Muscle of leg (tissue), 11 donors: ENCODE measurements around the gene ANXA6. TPM values are rescaled to one million over a fixed set of nuclear protein-coding genes. Genes with fewer than 3 reads are reported as not detected.

Experiments
- DNase-seq: peaks from one replicate; pipeline ENCODE4 v3.0.0; 2013
- H3K27ac ChIP-seq: one replicate; pipeline ENCODE4 v1.5.1; 2013; ENCODE audit warnings: mild to moderate bottlenecking, low read length, control low read depth
- H3K27me3 ChIP-seq: one replicate; pipeline ENCODE4 v1.6.1; 2013; ENCODE audit warnings: low read length; ENCODE audit not compliant: control insufficient read depth, insufficient read depth
- H3K36me3 ChIP-seq: one replicate; pipeline ENCODE4 v1.6.1; 2013; ENCODE audit warnings: low read length; ENCODE audit not compliant: control insufficient read depth, insufficient read depth
- H3K4me1 ChIP-seq: one replicate; pipeline ENCODE4 v1.6.1; 2013; ENCODE audit warnings: low read length; ENCODE audit not compliant: control insufficient read depth, insufficient read depth
- H3K4me3 ChIP-seq: one replicate; pipeline ENCODE4 v1.5.1; 2013; ENCODE audit warnings: low read length, control low read depth
- H3K9me3 ChIP-seq: replicated peaks from 2 replicates; pipeline ENCODE4 v1.6.1; 2013; ENCODE audit warnings: low read depth, low read length; ENCODE audit not compliant: control insufficient read depth
- WGBS: methylation state at CpG from one replicate; pipeline ENCODE4 v1.1.5; 2013; ENCODE audit warnings: missing lambda C conversion rate; ENCODE audit not compliant: insufficient coverage; 5-methylcytosine and 5-hydroxymethylcytosine counted together
- polyA plus RNA-seq, 8 donors: library from polyadenylated mRNA; unstranded; fragments of 120-200 nt; gene quantifications; one replicate each; pipeline versions ENCODE4 v1.2.1 to v1.2.3, GENCODE V29; 2013; ENCODE audit warnings: inconsistent platforms in 1 of 8, low replicate concordance in 1 of 8; ENCODE audit not compliant: insufficient read length in 8 of 8, insufficient read depth in 1 of 8
- total RNA-seq: library from RNA; stranded (reverse); fragments of 120-200 nt; gene quantifications from one replicate; pipeline ENCODE4 v1.2.4, GENCODE V29; 2013

ANXA6 gene
- total and polyA plus RNA-seq, 9 donors = 335 to 439 (median 391) TPM

DNA sequence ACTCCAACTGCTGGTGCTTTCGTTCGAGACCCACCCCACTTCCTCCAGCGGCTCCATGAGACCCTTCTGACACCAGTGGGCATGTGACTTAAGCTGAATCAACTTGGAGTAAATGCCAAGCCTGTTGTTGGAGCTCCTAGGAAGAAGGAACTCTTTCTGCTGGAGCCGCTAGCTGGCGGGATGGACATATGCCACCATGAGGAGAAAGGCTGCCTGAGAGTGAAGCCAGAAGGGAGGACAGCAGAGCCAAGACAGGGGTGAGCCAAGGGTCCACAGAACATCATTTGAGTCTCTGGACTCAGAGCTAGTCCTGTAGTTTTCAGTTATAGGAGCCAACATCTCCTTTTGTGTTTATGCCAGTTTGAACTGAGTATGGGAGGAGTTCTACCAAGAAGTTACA, 35.9 kb downstream of the ANXA6 start:
- no peak overlapping the region for H3K27ac ChIP-seq
- DNase-seq = peak; percentile 59
- 72% methylated on average over 2 of the region's 5 CpGs for WGBS

DNA sequence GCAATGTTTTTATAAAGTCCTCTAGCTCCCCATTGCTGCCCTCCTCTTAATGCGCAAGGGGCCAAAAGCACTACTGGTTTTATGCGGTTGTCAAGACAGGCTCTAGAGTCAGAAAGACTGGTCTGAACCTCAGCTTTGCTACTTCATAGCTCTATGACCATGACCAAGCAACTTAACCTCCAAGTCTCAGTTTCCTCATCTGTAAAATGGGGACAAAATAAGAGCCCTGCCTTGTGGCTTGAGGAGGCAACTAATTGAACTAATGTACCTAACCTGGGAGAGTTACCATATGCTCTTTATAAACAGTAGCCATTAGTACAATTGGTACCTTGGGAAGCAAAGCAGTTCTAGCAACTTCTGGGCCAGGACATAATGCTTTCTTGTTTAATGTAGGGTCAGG, 36.5 kb downstream of the ANXA6 start:
- H3K36me3 ChIP-seq = peaks cover 93% of the 10 kb centered on the region
- no peak for DNase-seq
- 94% methylated on average over 2 of the region's 2 CpGs for WGBS
- H3K27me3 ChIP-seq = no peaks in the 10 kb centered on the region
- H3K9me3 ChIP-seq = no peaks in the 10 kb centered on the region
- H3K27ac ChIP-seq = no peak overlapping the region
- peaks cover 23% of the 10 kb centered on the region for H3K4me1 ChIP-seq
- H3K4me3 ChIP-seq = no peak overlapping the region

More for the DNA sequence above, 35.9 kb downstream of the ANXA6 start:
- H3K4me1 ChIP-seq = peaks cover 23% of the 10 kb centered on the region
- no peaks in the 10 kb centered on the region for H3K9me3 ChIP-seq
- H3K27me3 ChIP-seq = no peaks in the 10 kb centered on the region
- H3K36me3 ChIP-seq = peaks cover 92% of the 10 kb centered on the region
- H3K4me3 ChIP-seq = no peak overlapping the region

DNA sequence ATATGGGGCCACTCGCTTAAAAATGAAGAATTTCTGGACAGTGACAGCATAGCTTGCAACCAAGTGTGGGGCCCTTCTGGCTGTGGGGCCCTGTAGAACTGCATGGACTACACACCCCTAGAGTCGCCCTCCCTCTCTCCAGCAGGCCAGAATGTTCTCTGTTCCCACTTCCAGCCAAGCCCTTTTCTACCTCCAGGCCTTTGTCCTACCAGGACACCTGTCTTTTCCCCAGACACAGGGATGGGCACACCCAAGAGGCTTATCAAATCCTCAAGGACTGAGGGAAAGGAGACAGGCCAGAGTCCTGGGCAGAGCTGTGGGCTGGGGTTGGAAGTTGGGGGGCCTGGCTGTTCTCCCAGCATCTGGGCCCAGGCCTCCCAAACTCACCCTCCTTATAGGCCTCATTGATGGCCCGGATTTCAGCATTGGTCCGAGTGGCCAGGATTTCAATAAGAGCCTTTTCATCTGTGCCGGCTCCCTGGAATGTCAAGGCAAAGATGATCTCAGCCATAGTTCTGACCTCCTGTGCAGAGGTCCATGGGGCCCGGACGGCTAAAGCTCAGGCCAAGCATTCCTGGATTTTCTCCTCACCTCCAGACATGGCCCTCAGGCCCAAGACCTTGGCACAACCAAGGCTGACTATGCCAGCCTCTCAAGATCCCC, 38.5 kb downstream of the ANXA6 start:
- Histone ChIP-seq H3K4me1 (peaks cover 10% of the 10 kb centered on the region), H3K9me3 (no peaks in the 10 kb centered on the region), H3K27ac (no peak overlapping the region), H3K36me3 (peaks cover 90% of the 10 kb centered on the region), H3K27me3 (no peaks in the 10 kb centered on the region), H3K4me3 (no peak overlapping the region)
- WGBS = 62% methylated on average over 6 of the region's 7 CpGs
- DNase-seq = no peak

DNA sequence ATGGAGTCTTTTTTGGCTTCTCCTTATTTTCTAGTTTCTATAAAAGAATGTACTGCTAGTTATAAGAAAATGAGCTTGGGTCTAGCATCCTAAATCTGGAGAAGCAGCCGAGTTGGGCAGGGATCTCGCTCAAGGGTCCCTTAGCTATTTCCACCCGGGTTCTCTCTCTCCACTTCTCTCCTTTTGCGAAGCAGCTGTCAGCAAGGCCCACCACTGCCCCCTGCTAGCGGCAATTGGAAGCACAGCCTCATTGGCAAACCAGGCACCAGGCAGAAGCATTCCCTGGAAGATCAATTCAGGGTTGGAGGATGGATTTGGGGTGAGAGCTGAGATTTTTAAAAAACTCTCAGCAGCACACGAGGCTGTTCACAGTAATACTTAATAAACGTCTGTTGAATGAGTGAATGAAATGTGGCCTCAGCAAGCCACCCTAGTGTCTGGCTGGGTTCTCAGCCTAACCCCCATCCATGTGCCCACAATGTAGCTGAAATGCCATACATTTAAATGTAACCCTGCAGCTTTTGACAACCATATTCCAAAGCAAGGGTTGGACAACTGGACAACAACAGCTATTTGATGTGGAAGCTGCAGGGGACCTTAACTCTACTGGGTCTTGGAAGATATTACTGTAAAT, 42.2 kb downstream of the ANXA6 start:
- H3K36me3 ChIP-seq = peaks cover 78% of the 10 kb centered on the region
- DNase-seq = peak; percentile 76
- WGBS = 0% methylated on average over 2 of the region's 7 CpGs
- no peak overlapping the region for H3K4me3 ChIP-seq
- H3K27ac ChIP-seq = no peak overlapping the region
- no peaks in the 10 kb centered on the region for H3K9me3 ChIP-seq
- no peaks in the 10 kb centered on the region for H3K27me3 ChIP-seq
- H3K4me1 ChIP-seq = no peaks in the 10 kb centered on the region

DNA sequence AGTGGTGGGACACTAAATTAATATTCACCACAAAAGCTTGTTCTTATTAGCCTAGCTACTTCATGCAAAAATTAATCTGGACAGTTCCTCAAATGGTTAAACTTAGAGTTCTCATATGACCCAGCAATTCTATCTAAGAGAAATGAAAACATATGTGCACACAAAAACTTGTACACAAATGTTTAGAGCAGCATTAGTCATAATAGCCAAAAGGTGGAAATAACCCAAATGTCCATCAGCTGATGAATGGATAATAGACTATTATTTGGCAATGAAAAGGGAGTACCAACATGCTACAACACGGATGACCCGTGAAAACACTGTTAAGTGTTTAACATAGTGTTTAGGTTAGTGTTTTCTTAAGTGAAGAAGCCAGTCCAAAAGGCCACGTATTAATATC, 43.9 kb downstream of the ANXA6 start:
- H3K27me3 ChIP-seq = no peaks in the 10 kb centered on the region
- H3K4me3 ChIP-seq = no peak overlapping the region
- 100% methylated on average over 1 of the region's 3 CpGs for WGBS
- H3K4me1 ChIP-seq = peaks cover under 1% of the 10 kb centered on the region
- peaks cover 78% of the 10 kb centered on the region for H3K36me3 ChIP-seq
- no peak for DNase-seq
- H3K27ac ChIP-seq = no peak overlapping the region
- H3K9me3 ChIP-seq = no peaks in the 10 kb centered on the region

DNA sequence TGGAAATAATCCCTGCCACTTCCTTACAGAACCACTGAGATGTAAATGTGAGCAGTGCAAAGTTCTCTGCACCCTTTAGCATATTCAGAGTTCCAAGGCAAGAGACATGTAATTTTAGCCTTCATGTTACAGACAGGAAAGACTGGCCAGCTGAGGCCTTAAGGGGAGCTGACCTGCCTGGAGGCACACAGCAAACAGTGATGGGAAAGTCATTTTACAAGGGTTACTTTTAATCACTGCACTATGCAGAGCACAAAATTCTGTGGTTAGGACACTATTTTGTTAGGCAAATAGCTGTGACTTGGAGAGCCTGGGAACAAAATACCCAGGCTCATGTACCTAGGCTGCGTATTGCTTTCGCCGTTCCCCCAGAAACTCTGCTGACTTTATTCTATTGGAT, 46.6 kb downstream of the ANXA6 start:
- H3K27me3 ChIP-seq = no peaks in the 10 kb centered on the region
- no peak for DNase-seq
- no CpG with 5 or more reads among the region's 3 CpGs for WGBS
- H3K4me3 ChIP-seq = no peak overlapping the region
- peaks cover 9% of the 10 kb centered on the region for H3K4me1 ChIP-seq
- peaks cover 77% of the 10 kb centered on the region for H3K36me3 ChIP-seq
- H3K27ac ChIP-seq = no peak overlapping the region
- no peaks in the 10 kb centered on the region for H3K9me3 ChIP-seq

DNA sequence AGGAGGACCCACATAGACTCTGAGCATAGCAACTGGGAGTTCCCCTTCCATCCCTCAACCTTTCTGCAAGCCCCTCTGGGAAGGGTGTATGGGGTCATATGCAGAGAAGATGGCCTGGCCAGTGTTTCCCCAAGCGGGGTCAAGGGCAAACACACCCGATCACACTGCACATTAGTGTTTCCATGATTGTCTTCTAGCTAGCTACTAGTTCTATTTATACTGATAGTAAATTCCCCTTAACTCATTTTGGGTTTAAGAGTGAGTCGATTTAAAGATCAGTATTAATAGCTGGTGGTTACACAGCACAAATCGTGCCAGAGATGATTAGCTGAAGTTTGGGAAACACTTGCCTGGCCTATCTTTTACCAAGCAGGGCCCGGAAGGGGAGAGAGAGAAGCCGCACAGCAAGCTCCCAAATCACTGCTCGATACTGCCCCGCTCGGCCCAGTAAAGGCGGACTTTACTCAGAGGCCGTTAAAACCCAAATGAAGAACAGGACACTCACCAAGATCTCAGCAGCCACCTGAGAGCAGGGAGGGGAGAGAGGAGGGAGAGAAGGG, 47.4 kb downstream of the ANXA6 start:
- Histone ChIP-seq H3K4me3 (no peak overlapping the region), H3K27ac (no peak overlapping the region), H3K4me1 (peaks cover 17% of the 10 kb centered on the region), H3K9me3 (no peaks in the 10 kb centered on the region), H3K36me3 (peaks cover 80% of the 10 kb centered on the region), H3K27me3 (no peaks in the 10 kb centered on the region)
- 94% methylated on average over 3 of the region's 11 CpGs for whole genome bisulfite sequencing
- DNase-seq = no peak

DNA sequence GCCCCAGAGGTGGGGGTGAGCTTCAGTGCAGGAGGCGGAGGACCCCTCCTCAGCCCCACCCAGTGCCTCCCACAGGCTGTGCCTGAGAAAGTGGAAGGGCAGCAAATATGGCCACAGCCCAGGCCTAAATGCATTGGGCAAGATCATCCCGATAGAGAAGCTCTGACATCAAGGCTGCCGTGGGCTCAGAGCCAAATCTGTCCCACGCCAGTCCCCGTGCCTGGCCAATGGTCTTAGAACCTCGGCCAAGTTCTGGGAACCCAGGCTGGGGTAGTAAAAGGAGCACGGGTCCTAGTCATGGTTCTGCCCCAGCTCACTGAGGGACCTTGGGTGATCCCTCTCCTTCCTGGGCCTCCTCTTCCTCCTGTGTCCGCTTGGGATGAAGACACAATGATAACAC, 49.0 kb downstream of the ANXA6 start:
- H3K27me3 ChIP-seq = no peaks in the 10 kb centered on the region
- H3K4me1 ChIP-seq = peaks cover 24% of the 10 kb centered on the region
- peaks cover 87% of the 10 kb centered on the region for H3K36me3 ChIP-seq
- 78% methylated on average over 5 of the region's 8 CpGs for WGBS
- no peak overlapping the region for H3K27ac ChIP-seq
- no peak for DNase-seq
- no peak overlapping the region for H3K4me3 ChIP-seq
- no peaks in the 10 kb centered on the region for H3K9me3 ChIP-seq

DNA sequence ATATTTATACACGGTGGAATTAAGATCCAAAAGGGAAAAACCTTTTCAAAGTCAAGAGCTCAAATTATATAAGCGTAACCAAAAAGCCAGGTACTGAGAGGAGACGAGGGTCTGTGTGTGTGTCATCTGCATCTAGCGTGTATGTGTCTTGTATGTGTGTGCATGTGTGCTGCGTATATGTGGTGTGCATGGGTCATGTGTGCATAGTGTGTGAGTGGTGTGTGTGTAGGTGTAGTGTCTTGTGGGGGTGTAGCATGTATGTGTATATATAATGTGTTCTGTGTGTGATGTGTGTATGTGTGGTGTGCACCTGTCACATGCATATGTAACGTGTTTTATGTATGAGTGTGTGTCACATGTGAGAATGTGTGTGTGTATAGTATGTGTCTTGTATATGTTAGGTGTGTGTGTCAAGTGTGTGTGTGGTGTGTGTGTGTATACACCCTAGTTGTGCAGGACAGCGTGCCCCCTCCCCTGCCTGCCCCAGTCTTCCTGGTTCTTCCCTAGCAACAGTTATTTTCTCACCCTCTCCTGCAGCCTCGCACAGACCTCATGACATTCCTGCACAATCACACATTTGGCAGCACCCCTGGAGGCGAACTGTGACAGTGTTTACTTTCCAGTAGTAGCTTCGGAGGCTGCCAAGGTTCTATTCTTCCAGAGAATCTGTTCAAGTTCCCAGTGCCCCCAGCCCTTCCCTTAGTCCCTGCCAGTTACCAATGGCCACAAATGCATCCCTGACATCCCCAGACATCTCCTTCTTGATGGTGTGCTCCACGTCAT, 49.6 kb downstream of the ANXA6 start:
- Histone ChIP-seq H3K36me3 (peaks cover 90% of the 10 kb centered on the region), H3K9me3 (no peaks in the 10 kb centered on the region), H3K4me1 (peaks cover 24% of the 10 kb centered on the region), H3K4me3 (no peak overlapping the region), H3K27ac (no peak overlapping the region), H3K27me3 (no peaks in the 10 kb centered on the region)
- DNase-seq = no peak
- WGBS = 77% methylated on average over 8 of the region's 11 CpGs

DNA sequence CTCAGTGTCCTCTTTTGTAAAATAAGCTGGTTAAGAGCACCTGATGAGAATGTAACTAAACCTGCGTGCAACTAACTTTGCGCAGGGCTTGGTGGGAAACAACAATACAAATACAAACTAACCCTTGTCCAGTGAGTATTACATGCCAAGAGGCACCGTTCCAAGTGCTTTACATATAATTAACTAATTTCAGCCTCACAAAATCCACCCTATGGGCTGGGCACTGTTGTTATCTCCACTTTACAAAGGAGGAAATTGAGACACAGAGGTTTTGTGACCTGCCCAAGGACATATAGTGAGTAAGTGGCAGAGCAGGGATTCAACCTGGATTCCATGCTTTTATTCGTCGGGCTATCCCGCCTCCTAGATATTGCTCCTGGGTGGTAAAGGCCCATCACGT, 50.5 kb downstream of the ANXA6 start:
- no CpG with 5 or more reads among the region's 7 CpGs for WGBS
- no peak for DNase-seq
- Histone ChIP-seq H3K9me3 (no peaks in the 10 kb centered on the region), H3K4me3 (no peak overlapping the region), H3K4me1 (peaks cover 24% of the 10 kb centered on the region), H3K27ac (no peak overlapping the region), H3K36me3 (peaks cover 90% of the 10 kb centered on the region), H3K27me3 (no peaks in the 10 kb centered on the region)
